Measurements from ENCODE around the gene ZNF593OS.

DNA sequence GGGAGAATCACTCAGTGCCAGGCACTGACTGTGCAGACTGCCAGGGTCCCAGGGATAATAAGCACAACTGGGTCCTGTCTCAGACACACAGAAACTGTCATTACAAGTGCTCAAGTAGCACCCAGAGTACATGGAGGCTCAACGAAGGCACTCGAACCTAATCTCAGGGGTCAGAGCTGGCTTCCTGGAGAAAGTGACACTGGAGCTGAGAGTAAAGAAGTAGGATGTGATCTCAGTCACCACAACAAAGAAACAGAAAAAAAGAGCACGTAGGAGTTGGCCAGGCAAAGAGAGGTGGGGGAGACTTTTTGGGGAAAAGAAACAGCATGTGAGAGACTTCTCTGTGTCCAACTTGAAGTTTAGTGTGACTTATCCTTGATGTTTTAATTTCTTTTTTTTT is 20.1 kb upstream of the ZNF593OS start:
- TF ChIP-seq, protein P1, sequence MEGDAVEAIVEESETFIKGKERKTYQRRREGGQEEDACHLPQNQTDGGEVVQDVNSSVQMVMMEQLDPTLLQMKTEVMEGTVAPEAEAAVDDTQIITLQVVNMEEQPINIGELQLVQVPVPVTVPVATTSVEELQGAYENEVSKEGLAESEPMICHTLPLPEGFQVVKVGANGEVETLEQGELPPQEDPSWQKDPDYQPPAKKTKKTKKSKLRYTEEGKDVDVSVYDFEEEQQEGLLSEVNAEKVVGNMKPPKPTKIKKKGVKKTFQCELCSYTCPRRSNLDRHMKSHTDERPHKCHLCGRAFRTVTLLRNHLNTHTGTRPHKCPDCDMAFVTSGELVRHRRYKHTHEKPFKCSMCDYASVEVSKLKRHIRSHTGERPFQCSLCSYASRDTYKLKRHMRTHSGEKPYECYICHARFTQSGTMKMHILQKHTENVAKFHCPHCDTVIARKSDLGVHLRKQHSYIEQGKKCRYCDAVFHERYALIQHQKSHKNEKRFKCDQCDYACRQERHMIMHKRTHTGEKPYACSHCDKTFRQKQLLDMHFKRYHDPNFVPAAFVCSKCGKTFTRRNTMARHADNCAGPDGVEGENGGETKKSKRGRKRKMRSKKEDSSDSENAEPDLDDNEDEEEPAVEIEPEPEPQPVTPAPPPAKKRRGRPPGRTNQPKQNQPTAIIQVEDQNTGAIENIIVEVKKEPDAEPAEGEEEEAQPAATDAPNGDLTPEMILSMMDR (IDR thresholded peaks at IDR 0.05; ENCODE audit: low read depth, low read length, missing input control) = no peak
- no peak for TF ChIP-seq TAF1 (conservative IDR thresholded peaks at IDR 0.05)

Measured in liver (tissue), 3 donors.